Kidney (tissue), 14 donors: ENCODE measurements around the gene RASGEF1C. TPM values are rescaled to one million over a fixed set of nuclear protein-coding genes. Genes with fewer than 3 reads are reported as not detected.

Experiments used
- DNase-seq, 5 donors: peaks; one replicate each; pipeline ENCODE4 v3.0.0-alpha.2; 2013 to 2020
- FAIRE-seq: peaks from 2 replicates; lab custom pipeline; 2012; peaks lifted over from hg19 to GRCh38; lab: Jason Lieb, UNC
- H3K27ac ChIP-seq, 2 donors: one replicate each; pipeline ENCODE4 v1.7.0; 2013; ENCODE audit warnings: low read depth in 2 of 2, low read length in 2 of 2, inconsistent platforms in 1 of 2
- H3K27me3 ChIP-seq: one replicate; pipeline ENCODE4 v1.7.1; 2013; ENCODE audit warnings: low read length, inconsistent platforms; ENCODE audit not compliant: control insufficient read depth, insufficient read depth
- H3K36me3 ChIP-seq, 3 donors: one replicate each; pipeline versions ENCODE4 v1.7.0 to v1.7.1; 2013; ENCODE audit warnings: low read length in 3 of 3, control low read depth in 1 of 3, inconsistent platforms in 1 of 3; ENCODE audit not compliant: insufficient read depth in 3 of 3, control insufficient read depth in 2 of 3
- H3K4me1 ChIP-seq, 3 donors: one replicate each; pipeline versions ENCODE4 v1.7.0 to v1.7.1; 2013; ENCODE audit warnings: low read length in 3 of 3, inconsistent platforms in 1 of 3, low read depth in 1 of 3; ENCODE audit not compliant: control insufficient read depth in 2 of 3, insufficient read depth in 2 of 3
- H3K4me3 ChIP-seq, 3 donors: one replicate each; pipeline versions ENCODE4 v1.7.0 to v1.8.1; 2013; ENCODE audit warnings: low read length in 3 of 3, control low read depth in 1 of 3, inconsistent platforms in 1 of 3
- H3K9ac ChIP-seq, 3 donors: one replicate each; pipeline versions ENCODE4 v1.7.0 to v1.7.1; 2013; ENCODE audit warnings: low read length in 3 of 3, control low read depth in 1 of 3, inconsistent platforms in 1 of 3
- H3K9me3 ChIP-seq, 3 donors: one replicate each; pipeline versions ENCODE4 v1.7.0 to v1.7.1; 2013; ENCODE audit warnings: low read length in 3 of 3, control low read depth in 1 of 3, inconsistent platforms in 1 of 3; ENCODE audit not compliant: control insufficient read depth in 2 of 3, insufficient read depth in 1 of 3
- intact Hi-C: fragments of 100-400 bp; cut with DNase I; formaldehyde crosslinking; loops from one replicate; pipeline ENCODE4 v1.11.1; 2022
- polyA plus RNA-seq: library from polyadenylated mRNA; stranded (reverse); fragments of 350-450 nt; fragmentation: Illumina TruSeq; extraction: RNeasy Lipid Tissue Mini Kit (QIAGEN cat#74804); gene quantifications from one replicate; pipeline ENCODE4 v1.2.3, GENCODE V29; 2014; ENCODE audit warnings: low read depth, low replicate concordance; ENCODE audit not compliant: insufficient read depth
- total RNA-seq: library from RNA; stranded (reverse); fragmentation: NEBNext Ultra II Directional; extraction: Animal tissue kit (Norgen Biotek cat#: 25700); gene quantifications from one replicate; pipeline ENCODE4 v1.2.1, GENCODE V29; 2021
- TF ChIP-seq, protein P1 (sequence below): IDR thresholded peaks from 3 replicates; pipeline ENCODE4 v1.5.1; 2012; ENCODE audit warnings: mild to moderate bottlenecking, moderate library complexity, borderline replicate concordance; ENCODE audit not compliant: insufficient read depth; ENCODE audit errors: extremely low read depth
- donor health status: control.
- donor health status: control.
- donor health status: control.
- donor health status: control.
- donor health status: control.
- donor health status: DM: yes; HTN: yes; CAD: no.
- donor health status: Normal renal cell carcinoma (clear cell type).

RASGEF1C gene
- total and polyA plus RNA-seq, 2 donors from 2014 or later = 0.15 to 0.16 TPM

DNA sequence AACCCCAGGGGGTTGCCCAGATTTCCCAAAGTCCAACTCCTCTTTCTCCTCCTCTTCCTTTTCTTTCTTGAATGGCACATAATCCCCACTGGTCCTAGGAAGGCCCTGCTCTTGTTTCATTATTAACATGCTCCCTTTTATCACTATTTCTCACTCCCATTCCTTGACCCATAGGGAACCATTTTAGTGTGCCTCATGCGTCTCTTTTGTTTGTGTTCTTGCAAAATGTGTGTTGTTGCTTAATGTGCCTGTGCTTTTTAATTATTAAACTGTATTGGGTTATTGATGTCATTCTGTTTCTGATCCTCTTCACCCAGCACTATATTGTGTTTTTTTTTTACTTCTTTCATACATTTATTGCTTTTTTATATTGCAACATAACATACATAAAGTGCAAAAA is 133.3 kb downstream of the RASGEF1C start:
- DNase-seq = no peak
- no peaks in the 10 kb centered on the region for H3K4me1 ChIP-seq
- no peak overlapping the region for H3K27ac ChIP-seq
- intact Hi-C loops = no loop called here
- H3K9me3 ChIP-seq = no peaks in the 10 kb centered on the region
- H3K27me3 ChIP-seq = no peaks in the 10 kb centered on the region
- TF ChIP-seq, protein P1, sequence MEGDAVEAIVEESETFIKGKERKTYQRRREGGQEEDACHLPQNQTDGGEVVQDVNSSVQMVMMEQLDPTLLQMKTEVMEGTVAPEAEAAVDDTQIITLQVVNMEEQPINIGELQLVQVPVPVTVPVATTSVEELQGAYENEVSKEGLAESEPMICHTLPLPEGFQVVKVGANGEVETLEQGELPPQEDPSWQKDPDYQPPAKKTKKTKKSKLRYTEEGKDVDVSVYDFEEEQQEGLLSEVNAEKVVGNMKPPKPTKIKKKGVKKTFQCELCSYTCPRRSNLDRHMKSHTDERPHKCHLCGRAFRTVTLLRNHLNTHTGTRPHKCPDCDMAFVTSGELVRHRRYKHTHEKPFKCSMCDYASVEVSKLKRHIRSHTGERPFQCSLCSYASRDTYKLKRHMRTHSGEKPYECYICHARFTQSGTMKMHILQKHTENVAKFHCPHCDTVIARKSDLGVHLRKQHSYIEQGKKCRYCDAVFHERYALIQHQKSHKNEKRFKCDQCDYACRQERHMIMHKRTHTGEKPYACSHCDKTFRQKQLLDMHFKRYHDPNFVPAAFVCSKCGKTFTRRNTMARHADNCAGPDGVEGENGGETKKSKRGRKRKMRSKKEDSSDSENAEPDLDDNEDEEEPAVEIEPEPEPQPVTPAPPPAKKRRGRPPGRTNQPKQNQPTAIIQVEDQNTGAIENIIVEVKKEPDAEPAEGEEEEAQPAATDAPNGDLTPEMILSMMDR = no peak
- H3K9ac ChIP-seq = no peak overlapping the region
- H3K36me3 ChIP-seq = no peaks in the 10 kb centered on the region
- no peak overlapping the region for H3K4me3 ChIP-seq
- no peak for FAIRE-seq

DNA sequence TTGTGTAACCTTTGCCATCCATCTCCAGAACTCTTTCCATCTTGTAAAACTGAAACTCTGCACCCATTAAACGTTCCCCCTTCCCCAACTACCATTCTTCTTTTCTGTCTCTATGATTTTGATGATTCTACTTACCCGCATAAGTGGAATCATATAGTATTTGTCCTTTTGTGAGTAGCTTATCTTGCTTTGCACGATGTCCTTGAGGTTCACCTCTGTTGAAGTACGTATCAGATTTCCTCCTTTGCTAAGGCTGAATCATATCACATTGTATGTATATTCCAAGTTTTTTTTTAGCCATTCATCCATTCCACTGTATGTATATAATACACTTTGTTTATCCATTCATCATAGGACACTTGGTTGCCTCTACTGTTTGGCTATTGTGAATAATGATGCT is 134.5 kb downstream of the RASGEF1C start:
- no peaks in the 10 kb centered on the region for H3K9me3 ChIP-seq
- intact Hi-C loops = no loop called here
- H3K4me1 ChIP-seq = peaks cover 0 to 8% (median 4%) of the 10 kb centered on the region in 3 donors
- DNase-seq = no peak
- H3K27ac ChIP-seq = no peak overlapping the region
- no peak overlapping the region for H3K4me3 ChIP-seq
- H3K9ac ChIP-seq = no peak overlapping the region
- TF ChIP-seq, protein P1 = no peak
- H3K27me3 ChIP-seq = no peaks in the 10 kb centered on the region
- FAIRE-seq = no peak
- H3K36me3 ChIP-seq = no peaks in the 10 kb centered on the region

DNA sequence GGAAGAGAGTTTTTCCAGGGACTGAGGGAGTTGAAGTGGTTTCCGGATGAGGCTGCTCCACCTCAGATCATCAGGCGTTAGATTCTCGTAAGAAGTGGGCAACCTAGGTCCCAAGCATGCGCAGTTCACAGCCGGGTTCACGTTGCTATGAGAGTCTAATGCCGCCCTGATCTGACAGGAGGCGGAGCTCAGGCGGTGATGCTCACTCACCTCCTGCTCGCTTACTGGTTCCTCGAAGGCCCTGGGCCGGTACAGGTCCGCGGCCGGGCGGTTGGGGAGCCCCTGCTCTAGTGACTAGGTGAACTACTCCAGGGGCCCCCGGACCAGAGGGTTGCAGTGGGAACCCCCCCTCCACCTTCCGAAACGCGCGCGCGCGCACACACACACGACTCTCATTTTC is 136.5 kb downstream of the RASGEF1C start:
- H3K9ac ChIP-seq = no peak overlapping the region
- no peaks in the 10 kb centered on the region for H3K9me3 ChIP-seq
- H3K27ac ChIP-seq = peak overlapping the region in 1 of 2 donors; percentile 95
- H3K36me3 ChIP-seq = no peaks in the 10 kb centered on the region
- peaks cover 0 to 9% (median 4%) of the 10 kb centered on the region in 3 donors for H3K4me1 ChIP-seq
- TF ChIP-seq, protein P1 = no peak
- H3K27me3 ChIP-seq = no peaks in the 10 kb centered on the region
- DNase-seq (peak in 2 of 5 donors; percentile 71 to 82), FAIRE-seq (no peak)
- intact Hi-C loops = no loop called here
- H3K4me3 ChIP-seq = peak overlapping the region in 1 of 3 donors; percentile 69

DNA sequence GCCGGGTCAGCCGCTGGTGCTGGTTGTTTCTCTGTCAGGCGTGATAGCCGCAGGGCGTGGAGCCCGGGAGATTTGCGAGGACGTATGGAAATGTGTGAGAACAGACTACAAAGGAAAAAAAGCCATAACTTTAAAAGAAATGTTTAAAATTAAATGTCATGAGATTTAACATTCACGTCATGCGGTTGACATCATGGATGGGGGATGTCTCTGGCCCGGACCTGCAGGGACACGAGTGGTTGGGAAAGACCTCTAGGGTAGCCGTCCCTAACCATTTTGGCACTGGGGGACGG is 136.8 kb downstream of the RASGEF1C start:
- intact Hi-C loops = no loop called here
- H3K36me3 ChIP-seq = no peaks in the 10 kb centered on the region
- TF ChIP-seq, protein P1 = no peak
- H3K9me3 ChIP-seq = no peaks in the 10 kb centered on the region
- peaks cover 0 to 9% (median 4%) of the 10 kb centered on the region in 3 donors for H3K4me1 ChIP-seq
- H3K9ac ChIP-seq = no peak overlapping the region
- peak overlapping the region; percentile 95 to 96 for H3K27ac ChIP-seq
- H3K4me3 ChIP-seq = peak overlapping the region in 1 of 3 donors; percentile 69
- no peaks in the 10 kb centered on the region for H3K27me3 ChIP-seq
- FAIRE-seq (no peak), DNase-seq (no peak)
